Measurements from ENCODE around the gene ZNF213.

Gene ZNF213

GRCh38 chr16:3171855-3172593 lies 37.2 kb downstream of the ZNF213 start:
- no peak for DNase-seq (ENCODE audit: extremely low spot score)
- TF ChIP-seq CTCF (IDR thresholded peaks at IDR 0.05; ENCODE audit: control extremely low read depth, extremely low read depth, low read depth, missing control alignments): no peak
- CTCF ChIA-PET: interaction anchor here (0.7 to 7.7 kb wide), 8 partner anchors 9 to 114 kb away, joined by 3 to 76 read pairs (median 6); no protein-coding TSS in a partner anchor
- POLR2A ChIA-PET: interaction anchor here (0.8 kb wide), 1 partner anchor 42 kb away, joined by 3 read pairs; no protein-coding TSS in a partner anchor

GRCh38 chr16:3173892-3174617 lies 39.2 kb downstream of the ZNF213 start:
- TF ChIP-seq CTCF (IDR thresholded peaks at IDR 0.05; ENCODE audit: control extremely low read depth, extremely low read depth, low read depth, missing control alignments): peak; percentile 38
- ChIA-PET CTCF (interaction anchor here (1.3 to 7.7 kb wide), 6 partner anchors 9 to 72 kb away, joined by 3 to 76 read pairs (median 7); no protein-coding TSS in a partner anchor), POLR2A (interaction anchor here (0.6 kb wide), 1 partner anchor 14 kb away, joined by 4 read pairs; no protein-coding TSS in a partner anchor)
- DNase-seq (ENCODE audit: extremely low spot score): peak; percentile 59

GRCh38 chr16:3174618-3175148 lies 39.9 kb downstream of the ZNF213 start:
- POLR2A ChIA-PET: interaction anchor here (0.6 kb wide), 1 partner anchor 13 kb away, joined by 4 read pairs; no protein-coding TSS in a partner anchor
- TF ChIP-seq CTCF (IDR thresholded peaks at IDR 0.05; ENCODE audit: control extremely low read depth, extremely low read depth, low read depth, missing control alignments): no peak
- DNase-seq (ENCODE audit: extremely low spot score): no peak
- CTCF ChIA-PET: interaction anchor here (1.3 to 7.7 kb wide), 6 partner anchors 9 to 73 kb away, joined by 3 to 76 read pairs (median 7); no protein-coding TSS in a partner anchor

DNA sequence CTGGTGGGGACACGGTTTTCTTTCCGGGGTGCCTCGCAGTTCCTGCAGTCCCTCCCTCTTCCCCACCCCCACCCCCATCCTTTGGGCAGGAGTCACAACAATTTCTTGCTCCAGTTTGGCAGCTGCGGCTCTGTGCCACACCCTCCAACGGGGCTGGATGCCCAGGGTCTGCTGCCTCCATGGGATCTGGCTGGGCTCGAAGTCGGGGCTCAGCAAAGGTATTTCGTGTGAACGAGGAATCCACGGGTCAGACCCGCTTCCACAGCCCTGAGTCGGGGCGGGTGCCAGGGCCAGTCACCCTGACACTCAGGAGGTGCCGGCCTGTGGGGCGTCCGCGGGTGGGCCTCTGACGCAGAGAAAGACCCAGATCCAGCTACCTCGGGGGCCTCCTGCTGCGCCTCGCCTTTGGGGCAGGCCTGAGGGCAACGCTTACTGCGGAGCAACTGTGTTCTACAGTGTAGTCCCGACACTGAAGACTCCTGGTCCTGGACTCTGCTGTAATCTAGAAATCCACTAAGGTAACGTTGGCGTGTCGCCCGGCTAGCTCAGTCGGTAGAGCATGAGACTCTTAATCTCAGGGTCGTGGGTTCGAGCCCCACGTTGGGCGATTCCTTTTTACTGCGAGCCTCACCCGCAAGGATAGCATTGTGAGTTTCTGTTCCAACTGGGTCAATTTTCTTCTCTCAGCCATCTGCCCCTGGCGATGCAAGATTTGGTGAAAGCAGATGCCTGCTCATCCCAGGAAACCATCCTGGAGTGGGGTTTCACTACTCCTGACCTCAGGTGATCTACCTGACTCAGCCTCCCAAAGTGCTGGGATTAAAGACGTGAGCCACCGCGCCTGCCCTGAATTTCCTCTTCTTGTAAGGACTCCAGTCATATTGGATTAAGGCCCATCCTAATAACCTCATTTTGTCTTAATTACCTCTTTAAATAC lies 40.6 kb downstream of the ZNF213 start:
- DNase-seq (ENCODE audit: extremely low spot score): no peak
- POLR2A ChIA-PET: no interaction called here
- CTCF ChIA-PET: interaction anchor here (1.2 kb wide), 1 partner anchor 46 kb away, joined by 3 read pairs; no protein-coding TSS in a partner anchor
- TF ChIP-seq CTCF (IDR thresholded peaks at IDR 0.05; ENCODE audit: control extremely low read depth, extremely low read depth, low read depth, missing control alignments): no peak

DNA sequence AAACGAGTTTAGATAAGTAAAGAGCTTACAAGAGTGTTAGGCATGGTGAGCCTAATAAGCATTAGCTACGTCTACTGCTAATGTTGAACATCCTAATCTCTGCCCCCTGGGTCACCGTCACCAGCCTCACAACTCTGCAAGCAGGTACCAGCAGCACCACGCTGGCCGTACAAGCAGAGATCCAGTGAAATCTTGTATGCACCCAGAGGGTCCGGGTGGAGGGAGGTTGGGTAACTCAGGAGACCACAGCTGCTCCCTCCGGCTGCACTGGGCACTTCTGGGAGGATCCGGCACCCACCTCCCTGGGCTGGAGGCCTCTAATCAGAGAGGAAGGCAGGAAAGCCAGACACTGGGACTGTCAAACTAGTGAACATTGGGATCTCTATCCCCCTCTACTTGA lies 44.8 kb downstream of the ZNF213 start:
- ChIA-PET POLR2A (no interaction called here), CTCF (no interaction called here)
- no peak for TF ChIP-seq CTCF (IDR thresholded peaks at IDR 0.05; ENCODE audit: control extremely low read depth, extremely low read depth, low read depth, missing control alignments)
- DNase-seq (ENCODE audit: extremely low spot score): no peak
